Measurements from ENCODE around the gene ARL17B. TPM values are rescaled to one million over a fixed set of nuclear protein-coding genes. Genes with fewer than 3 reads are reported as not detected.
"Not testable (repeated sequence)": the region's sequence is repeated elsewhere in the genome, so short reads cannot be mapped to it uniquely, and the experiment has no call there.

The ARL17B gene
- total RNA-seq, 2 experiments from 2014 or later = 15.5 to 29.7 TPM

GRCh38 chr17:46396292-46396691 lies 34.7 kb upstream of the ARL17B start:
- H3K4me2 ChIP-seq (ENCODE audit: low read length); H3K36me3 ChIP-seq (ENCODE audit: insufficient read depth, low read length); DNase-seq (ENCODE audit: low spot score); H3K79me2 ChIP-seq (ENCODE audit: insufficient read depth, low read depth, low read length); H2AFZ ChIP-seq (ENCODE audit: low read length); H3K27ac ChIP-seq (ENCODE audit: low read depth, low read length, poor library complexity, severe bottlenecking); H3K9me2 ChIP-seq (ENCODE audit: insufficient read depth, low read length); H4K20me1 ChIP-seq (ENCODE audit: insufficient read depth, low read length); H3K9me3 ChIP-seq (ENCODE audit: low read length); POLR2A ChIA-PET; CTCF ChIA-PET (ENCODE audit: unreplicated experiment); H3K4me3 ChIP-seq (ENCODE audit: low read depth, low read length, poor library complexity, severe bottlenecking); BruUV-seq (replicated peaks); intact Hi-C loops (cut with micrococcal nuclease; ENCODE audit: unreplicated experiment); H3K4me1 ChIP-seq (ENCODE audit: insufficient read depth, low read length, poor library complexity, severe bottlenecking): not testable (repeated sequence)

DNA sequence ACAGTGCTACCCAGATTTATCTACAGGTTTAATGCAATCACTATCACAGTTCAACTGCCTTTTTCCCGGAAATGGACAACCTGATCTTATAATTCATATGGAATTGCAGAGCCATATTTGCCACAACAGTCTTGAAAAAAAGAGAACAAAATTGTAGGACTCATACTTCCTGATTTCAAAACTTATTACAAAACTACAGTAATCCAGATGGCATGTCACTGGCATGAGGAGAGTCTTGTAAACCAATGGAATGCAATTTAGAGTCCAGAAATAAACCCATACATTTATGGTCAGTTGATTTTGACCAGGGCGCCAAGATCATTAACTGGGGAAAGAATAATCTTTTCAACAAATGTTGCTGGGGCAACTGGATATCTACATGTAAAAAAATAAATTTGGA lies 32.1 kb upstream of the ARL17B start:
- H3K9me3 ChIP-seq (ENCODE audit: low read length); H3K4me1 ChIP-seq (ENCODE audit: insufficient read depth, low read length, poor library complexity, severe bottlenecking); H2AFZ ChIP-seq (ENCODE audit: low read length); DNase-seq (ENCODE audit: low spot score); H4K20me1 ChIP-seq (ENCODE audit: insufficient read depth, low read length); H3K4me2 ChIP-seq (ENCODE audit: low read length); H3K79me2 ChIP-seq (ENCODE audit: insufficient read depth, low read depth, low read length); H3K36me3 ChIP-seq (ENCODE audit: insufficient read depth, low read length); H3K4me3 ChIP-seq (ENCODE audit: low read depth, low read length, poor library complexity, severe bottlenecking); POLR2A ChIA-PET; H3K9me2 ChIP-seq (ENCODE audit: insufficient read depth, low read length); BruUV-seq (replicated peaks); H3K27ac ChIP-seq (ENCODE audit: low read depth, low read length, poor library complexity, severe bottlenecking); CTCF ChIA-PET (ENCODE audit: unreplicated experiment); intact Hi-C loops (cut with micrococcal nuclease; ENCODE audit: unreplicated experiment): not testable (repeated sequence)

- H3K4me3 ChIP-seq (ENCODE audit: low read depth, low read length, poor library complexity, severe bottlenecking); intact Hi-C loops (cut with micrococcal nuclease; ENCODE audit: unreplicated experiment); H3K79me2 ChIP-seq (ENCODE audit: insufficient read depth, low read depth, low read length); H3K9me3 ChIP-seq (ENCODE audit: low read length); CTCF ChIA-PET (ENCODE audit: unreplicated experiment); POLR2A ChIA-PET; H3K4me2 ChIP-seq (ENCODE audit: low read length); H3K9me2 ChIP-seq (ENCODE audit: insufficient read depth, low read length); DNase-seq (ENCODE audit: low spot score); H3K4me1 ChIP-seq (ENCODE audit: insufficient read depth, low read length, poor library complexity, severe bottlenecking); BruUV-seq (replicated peaks); H3K27ac ChIP-seq (ENCODE audit: low read depth, low read length, poor library complexity, severe bottlenecking); H3K36me3 ChIP-seq (ENCODE audit: insufficient read depth, low read length); H2AFZ ChIP-seq (ENCODE audit: low read length); H4K20me1 ChIP-seq (ENCODE audit: insufficient read depth, low read length): not testable (repeated sequence)
Observed at GRCh38 chr17:46385491-46385890, 23.9 kb upstream of the ARL17B start.

DNA sequence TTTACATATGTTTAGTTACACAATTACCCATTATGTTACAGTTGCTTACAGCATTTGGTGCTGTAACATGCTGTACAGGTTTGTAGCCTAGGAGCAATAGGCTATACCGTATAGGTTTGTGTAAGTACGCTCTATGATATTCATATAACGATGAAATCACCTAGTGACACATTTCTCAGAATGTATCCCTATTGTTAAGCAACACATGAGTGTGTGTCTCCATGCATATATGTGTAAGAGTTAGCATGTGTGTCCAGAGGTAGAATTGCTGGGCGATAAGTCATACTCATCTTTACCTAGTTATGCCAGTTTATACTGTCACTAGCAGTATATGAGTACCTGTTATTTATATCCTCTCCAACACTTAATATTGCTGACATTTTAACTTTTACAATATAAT lies 21.6 kb upstream of the ARL17B start:
- H3K9me3 ChIP-seq (ENCODE audit: low read length); H3K4me3 ChIP-seq (ENCODE audit: low read depth, low read length, poor library complexity, severe bottlenecking); POLR2A ChIA-PET; DNase-seq (ENCODE audit: low spot score); H3K79me2 ChIP-seq (ENCODE audit: insufficient read depth, low read depth, low read length); H3K4me1 ChIP-seq (ENCODE audit: insufficient read depth, low read length, poor library complexity, severe bottlenecking); CTCF ChIA-PET (ENCODE audit: unreplicated experiment); H2AFZ ChIP-seq (ENCODE audit: low read length); intact Hi-C loops (cut with micrococcal nuclease; ENCODE audit: unreplicated experiment); BruUV-seq (replicated peaks); H4K20me1 ChIP-seq (ENCODE audit: insufficient read depth, low read length); H3K4me2 ChIP-seq (ENCODE audit: low read length); H3K9me2 ChIP-seq (ENCODE audit: insufficient read depth, low read length); H3K27ac ChIP-seq (ENCODE audit: low read depth, low read length, poor library complexity, severe bottlenecking); H3K36me3 ChIP-seq (ENCODE audit: insufficient read depth, low read length): not testable (repeated sequence)

- BruUV-seq (replicated peaks); POLR2A ChIA-PET; H3K36me3 ChIP-seq (ENCODE audit: insufficient read depth, low read length); DNase-seq (ENCODE audit: low spot score); H3K4me1 ChIP-seq (ENCODE audit: insufficient read depth, low read length, poor library complexity, severe bottlenecking); H3K4me2 ChIP-seq (ENCODE audit: low read length); H4K20me1 ChIP-seq (ENCODE audit: insufficient read depth, low read length); H3K9me3 ChIP-seq (ENCODE audit: low read length); intact Hi-C loops (cut with micrococcal nuclease; ENCODE audit: unreplicated experiment); H2AFZ ChIP-seq (ENCODE audit: low read length); H3K9me2 ChIP-seq (ENCODE audit: insufficient read depth, low read length); CTCF ChIA-PET (ENCODE audit: unreplicated experiment); H3K4me3 ChIP-seq (ENCODE audit: low read depth, low read length, poor library complexity, severe bottlenecking); H3K27ac ChIP-seq (ENCODE audit: low read depth, low read length, poor library complexity, severe bottlenecking); H3K79me2 ChIP-seq (ENCODE audit: insufficient read depth, low read depth, low read length): not testable (repeated sequence)
Observed at GRCh38 chr17:46373418-46373817, 11.9 kb upstream of the ARL17B start.

GRCh38 chr17:46372236-46373229 lies 11.0 kb upstream of the ARL17B start:
- H3K79me2 ChIP-seq (ENCODE audit: insufficient read depth, low read depth, low read length); H3K36me3 ChIP-seq (ENCODE audit: insufficient read depth, low read length); DNase-seq (ENCODE audit: low spot score); H3K9me3 ChIP-seq (ENCODE audit: low read length); H2AFZ ChIP-seq (ENCODE audit: low read length); H3K9me2 ChIP-seq (ENCODE audit: insufficient read depth, low read length); H3K4me3 ChIP-seq (ENCODE audit: low read depth, low read length, poor library complexity, severe bottlenecking); POLR2A ChIA-PET; CTCF ChIA-PET (ENCODE audit: unreplicated experiment); BruUV-seq (replicated peaks); H3K4me1 ChIP-seq (ENCODE audit: insufficient read depth, low read length, poor library complexity, severe bottlenecking); H3K4me2 ChIP-seq (ENCODE audit: low read length); H3K27ac ChIP-seq (ENCODE audit: low read depth, low read length, poor library complexity, severe bottlenecking); H4K20me1 ChIP-seq (ENCODE audit: insufficient read depth, low read length); intact Hi-C loops (cut with micrococcal nuclease; ENCODE audit: unreplicated experiment): not testable (repeated sequence)

Measured in OCI-LY7 (cell line).